ENCODE results near the gene RXRA.

DNA sequence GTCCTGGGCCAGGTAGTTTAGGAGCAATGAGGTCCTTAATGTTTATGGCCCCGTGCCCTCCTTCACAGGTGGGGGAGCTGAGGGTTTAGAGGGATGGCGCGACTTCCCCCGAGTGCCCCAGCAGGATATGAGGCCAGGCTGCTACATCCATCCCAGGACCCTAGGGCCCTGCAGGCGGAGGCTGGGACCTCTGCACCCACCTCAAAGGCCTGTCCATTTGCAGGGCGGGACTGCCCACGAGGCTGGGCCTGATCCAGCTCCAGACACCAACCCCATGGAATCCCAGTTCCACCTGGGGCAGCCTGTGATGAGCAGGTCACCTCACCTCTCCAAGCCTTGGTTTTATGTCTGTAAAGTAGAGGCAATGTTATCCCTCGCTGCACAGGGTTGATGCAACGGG, 142.1 kb downstream of the RXRA start:
- no peak for TF ChIP-seq POLR2AphosphoS5 (IDR thresholded peaks at IDR 0.05; ENCODE audit: low read depth, low read length)
- TF ChIP-seq, protein P1, sequence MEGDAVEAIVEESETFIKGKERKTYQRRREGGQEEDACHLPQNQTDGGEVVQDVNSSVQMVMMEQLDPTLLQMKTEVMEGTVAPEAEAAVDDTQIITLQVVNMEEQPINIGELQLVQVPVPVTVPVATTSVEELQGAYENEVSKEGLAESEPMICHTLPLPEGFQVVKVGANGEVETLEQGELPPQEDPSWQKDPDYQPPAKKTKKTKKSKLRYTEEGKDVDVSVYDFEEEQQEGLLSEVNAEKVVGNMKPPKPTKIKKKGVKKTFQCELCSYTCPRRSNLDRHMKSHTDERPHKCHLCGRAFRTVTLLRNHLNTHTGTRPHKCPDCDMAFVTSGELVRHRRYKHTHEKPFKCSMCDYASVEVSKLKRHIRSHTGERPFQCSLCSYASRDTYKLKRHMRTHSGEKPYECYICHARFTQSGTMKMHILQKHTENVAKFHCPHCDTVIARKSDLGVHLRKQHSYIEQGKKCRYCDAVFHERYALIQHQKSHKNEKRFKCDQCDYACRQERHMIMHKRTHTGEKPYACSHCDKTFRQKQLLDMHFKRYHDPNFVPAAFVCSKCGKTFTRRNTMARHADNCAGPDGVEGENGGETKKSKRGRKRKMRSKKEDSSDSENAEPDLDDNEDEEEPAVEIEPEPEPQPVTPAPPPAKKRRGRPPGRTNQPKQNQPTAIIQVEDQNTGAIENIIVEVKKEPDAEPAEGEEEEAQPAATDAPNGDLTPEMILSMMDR (IDR thresholded peaks at IDR 0.05), result no peak

All from Panc1 (cell line).